Thyroid gland (tissue), 4 donors: ENCODE measurements around the gene HCFC1. TPM values are rescaled to one million over a fixed set of nuclear protein-coding genes. Genes with fewer than 3 reads are reported as not detected.

Experiments
- DNase-seq, 2 donors: peaks; one replicate each; pipeline ENCODE4 v3.0.0-alpha.2; 2019
- H3K27ac ChIP-seq, 3 donors: fragments of 200-600 bp; sonication (generic); 1 replicate in 2 of 3; 2 replicates in 1 of 3; pipeline ENCODE4 v1.5.1; 2016 to 2019; ENCODE audit warnings: mild to moderate bottlenecking in 1 of 3, moderate library complexity in 1 of 3
- H3K27me3 ChIP-seq: fragments of 200-600 bp; sonication (generic); one replicate; pipeline ENCODE4 v1.5.1; 2019
- H3K36me3 ChIP-seq, 2 donors: fragments of 200-600 bp; sonication (generic); one replicate each; pipeline ENCODE4 v1.5.1; 2016 to 2019
- H3K4me1 ChIP-seq, 2 donors: fragments of 200-600 bp; sonication (generic); one replicate each; pipeline ENCODE4 v1.5.1; 2017 to 2019
- H3K4me3 ChIP-seq, 3 donors: fragments of 200-600 bp; sonication (generic); replicated peaks in 1 of 3; 1 replicate in 2 of 3; 2 replicates in 1 of 3; pipeline ENCODE4 v1.5.1; 2016; ENCODE audit warnings: mild to moderate bottlenecking in 1 of 3
- H3K9me3 ChIP-seq: fragments of 200-600 bp; sonication (generic); one replicate; pipeline ENCODE4 v1.5.1; 2017
- POLR2A ChIP-seq, 2 donors: fragments of 450-650 bp; IDR thresholded peaks; one replicate each; pipeline ENCODE4 v1.6.1; 2017; ENCODE audit warnings: antibody characterized with exemption in 2 of 2, mild to moderate bottlenecking in 2 of 2, moderate library complexity in 1 of 2
- WGBS, 2 donors: methylation state at CpG; one replicate each; pipeline ENCODE4 v1.1.5; 2017; 5-methylcytosine and 5-hydroxymethylcytosine counted together
- intact Hi-C: fragments of 100-400 bp; cut with DNase I; formaldehyde crosslinking; loops from one replicate; pipeline ENCODE4 v1.15.1; 2023
- total RNA-seq, 4 donors: library from RNA; depleted of rRNA; stranded (reverse); fragments of >200 nt; gene quantifications; one replicate each; pipeline ENCODE4 v1.2.3, GENCODE V29; 2016
- TF ChIP-seq, protein P1 (sequence below), 6 experiments: fragments of 200-600 bp in 3 of 6; fragments of 450-650 bp in 3 of 6; sonication (generic) in 3 of 6; IDR thresholded peaks; one replicate each; pipeline ENCODE4 v1.5.1; 2016 to 2019; ENCODE audit warnings: antibody characterized with exemption in 6 of 6, mild to moderate bottlenecking in 2 of 6, inconsistent platforms in 1 of 6, moderate library complexity in 1 of 6

HCFC1 gene
- total RNA-seq, 4 donors from 2014 or later = 23.5 to 119 (median 52.3) TPM

DNA sequence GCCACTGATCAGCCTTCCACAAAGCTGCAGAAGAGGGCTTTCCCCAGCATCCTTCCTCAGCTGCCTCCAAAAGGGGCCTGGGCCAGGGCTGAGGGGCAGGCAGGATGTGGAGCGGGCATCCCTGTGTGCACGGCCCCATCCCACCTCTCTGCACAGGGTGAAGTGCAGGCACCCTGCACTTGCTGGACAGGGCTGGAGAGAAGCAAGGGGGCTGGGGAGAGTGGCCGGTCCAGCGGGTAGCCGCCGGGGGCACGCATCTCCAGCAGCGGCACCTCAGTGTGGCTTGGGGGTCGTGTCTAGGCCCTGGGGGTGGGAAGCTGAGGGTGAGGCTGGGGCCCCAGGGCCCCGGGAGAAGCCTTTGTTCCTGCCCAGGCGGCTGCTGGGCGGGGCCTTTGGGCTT, 64.2 kb downstream of the HCFC1 start:
- Histone ChIP-seq H3K4me3 (no peak overlapping the region), H3K4me1 (no peaks in the 10 kb centered on the region), H3K36me3 (no peaks in the 10 kb centered on the region), H3K27ac (no peak overlapping the region), H3K27me3 (no peaks in the 10 kb centered on the region), H3K9me3 (no peaks in the 10 kb centered on the region)
- intact Hi-C loops = no loop called here
- no peak for DNase-seq
- no CpG with 5 or more reads among the region's 12 CpGs for WGBS, 2 donors
- TF ChIP-seq, protein P1, sequence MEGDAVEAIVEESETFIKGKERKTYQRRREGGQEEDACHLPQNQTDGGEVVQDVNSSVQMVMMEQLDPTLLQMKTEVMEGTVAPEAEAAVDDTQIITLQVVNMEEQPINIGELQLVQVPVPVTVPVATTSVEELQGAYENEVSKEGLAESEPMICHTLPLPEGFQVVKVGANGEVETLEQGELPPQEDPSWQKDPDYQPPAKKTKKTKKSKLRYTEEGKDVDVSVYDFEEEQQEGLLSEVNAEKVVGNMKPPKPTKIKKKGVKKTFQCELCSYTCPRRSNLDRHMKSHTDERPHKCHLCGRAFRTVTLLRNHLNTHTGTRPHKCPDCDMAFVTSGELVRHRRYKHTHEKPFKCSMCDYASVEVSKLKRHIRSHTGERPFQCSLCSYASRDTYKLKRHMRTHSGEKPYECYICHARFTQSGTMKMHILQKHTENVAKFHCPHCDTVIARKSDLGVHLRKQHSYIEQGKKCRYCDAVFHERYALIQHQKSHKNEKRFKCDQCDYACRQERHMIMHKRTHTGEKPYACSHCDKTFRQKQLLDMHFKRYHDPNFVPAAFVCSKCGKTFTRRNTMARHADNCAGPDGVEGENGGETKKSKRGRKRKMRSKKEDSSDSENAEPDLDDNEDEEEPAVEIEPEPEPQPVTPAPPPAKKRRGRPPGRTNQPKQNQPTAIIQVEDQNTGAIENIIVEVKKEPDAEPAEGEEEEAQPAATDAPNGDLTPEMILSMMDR (IDR thresholded peaks at IDR 0.05) = no peak
- no peak for TF ChIP-seq POLR2A (IDR thresholded peaks at IDR 0.05)

DNA sequence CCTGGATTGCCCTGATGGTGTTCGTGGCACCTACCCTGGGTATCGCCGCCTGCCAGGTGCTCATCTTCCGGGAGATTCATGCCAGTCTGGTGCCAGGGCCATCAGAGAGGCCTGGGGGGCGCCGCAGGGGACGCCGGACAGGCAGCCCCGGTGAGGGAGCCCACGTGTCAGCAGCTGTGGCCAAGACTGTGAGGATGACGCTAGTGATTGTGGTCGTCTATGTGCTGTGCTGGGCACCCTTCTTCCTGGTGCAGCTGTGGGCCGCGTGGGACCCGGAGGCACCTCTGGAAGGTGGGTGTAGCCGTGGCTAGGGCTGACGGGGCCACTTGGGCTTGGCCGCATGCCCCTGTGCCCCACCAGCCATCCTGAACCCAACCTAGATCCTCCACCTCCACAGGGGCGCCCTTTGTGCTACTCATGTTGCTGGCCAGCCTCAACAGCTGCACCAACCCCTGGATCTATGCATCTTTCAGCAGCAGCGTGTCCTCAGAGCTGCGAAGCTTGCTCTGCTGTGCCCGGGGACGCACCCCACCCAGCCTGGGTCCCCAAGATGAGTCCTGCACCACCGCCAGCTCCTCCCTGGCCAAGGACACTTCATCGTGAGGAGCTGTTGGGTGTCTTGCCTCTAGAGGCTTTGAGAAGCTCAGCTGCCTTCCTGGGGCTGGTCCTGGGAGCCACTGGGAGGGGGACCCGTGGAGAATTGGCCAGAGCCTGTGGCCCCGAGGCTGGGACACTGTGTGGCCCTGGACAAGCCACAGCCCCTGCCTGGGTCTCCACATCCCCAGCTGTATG, 65.3 kb downstream of the HCFC1 start:
- no peak for DNase-seq
- Histone ChIP-seq H3K9me3 (no peaks in the 10 kb centered on the region), H3K27me3 (no peaks in the 10 kb centered on the region), H3K36me3 (no peaks in the 10 kb centered on the region), H3K4me3 (no peak overlapping the region), H3K27ac (no peak overlapping the region), H3K4me1 (no peaks in the 10 kb centered on the region)
- TF ChIP-seq POLR2A (IDR thresholded peaks at IDR 0.05) = no peak
- TF ChIP-seq, protein P1 (IDR thresholded peaks at IDR 0.05) = no peak
- 100% methylated on average over 1 of the region's 27 CpGs; no CpG with 5 or more reads in 1 of the 2 donors for WGBS, 2 donors
- intact Hi-C loops = no loop called here

DNA sequence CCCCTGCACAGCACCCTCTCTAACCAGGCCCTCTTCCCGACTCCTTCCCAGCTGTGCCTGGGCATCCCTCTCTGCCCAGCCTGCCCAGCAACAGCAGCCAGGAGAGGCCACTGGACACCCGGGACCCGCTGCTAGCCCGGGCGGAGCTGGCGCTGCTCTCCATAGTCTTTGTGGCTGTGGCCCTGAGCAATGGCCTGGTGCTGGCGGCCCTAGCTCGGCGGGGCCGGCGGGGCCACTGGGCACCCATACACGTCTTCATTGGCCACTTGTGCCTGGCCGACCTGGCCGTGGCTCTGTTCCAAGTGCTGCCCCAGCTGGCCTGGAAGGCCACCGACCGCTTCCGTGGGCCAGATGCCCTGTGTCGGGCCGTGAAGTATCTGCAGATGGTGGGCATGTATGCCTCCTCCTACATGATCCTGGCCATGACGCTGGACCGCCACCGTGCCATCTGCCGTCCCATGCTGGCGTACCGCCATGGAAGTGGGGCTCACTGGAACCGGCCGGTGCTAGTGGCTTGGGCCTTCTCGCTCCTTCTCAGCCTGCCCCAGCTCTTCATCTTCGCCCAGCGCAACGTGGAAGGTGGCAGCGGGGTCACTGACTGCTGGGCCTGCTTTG, 66.0 kb downstream of the HCFC1 start:
- Histone ChIP-seq H3K4me3 (no peak overlapping the region), H3K4me1 (no peaks in the 10 kb centered on the region), H3K9me3 (no peaks in the 10 kb centered on the region), H3K27ac (no peak overlapping the region), H3K36me3 (no peaks in the 10 kb centered on the region), H3K27me3 (no peaks in the 10 kb centered on the region)
- TF ChIP-seq, protein P1 (IDR thresholded peaks at IDR 0.05) = no peak
- TF ChIP-seq POLR2A (IDR thresholded peaks at IDR 0.05) = no peak
- DNase-seq = no peak
- WGBS, 2 donors = 87 to 89% methylated on average over 9 to 13 of the region's 32 CpGs
- intact Hi-C loops = no loop called here

DNA sequence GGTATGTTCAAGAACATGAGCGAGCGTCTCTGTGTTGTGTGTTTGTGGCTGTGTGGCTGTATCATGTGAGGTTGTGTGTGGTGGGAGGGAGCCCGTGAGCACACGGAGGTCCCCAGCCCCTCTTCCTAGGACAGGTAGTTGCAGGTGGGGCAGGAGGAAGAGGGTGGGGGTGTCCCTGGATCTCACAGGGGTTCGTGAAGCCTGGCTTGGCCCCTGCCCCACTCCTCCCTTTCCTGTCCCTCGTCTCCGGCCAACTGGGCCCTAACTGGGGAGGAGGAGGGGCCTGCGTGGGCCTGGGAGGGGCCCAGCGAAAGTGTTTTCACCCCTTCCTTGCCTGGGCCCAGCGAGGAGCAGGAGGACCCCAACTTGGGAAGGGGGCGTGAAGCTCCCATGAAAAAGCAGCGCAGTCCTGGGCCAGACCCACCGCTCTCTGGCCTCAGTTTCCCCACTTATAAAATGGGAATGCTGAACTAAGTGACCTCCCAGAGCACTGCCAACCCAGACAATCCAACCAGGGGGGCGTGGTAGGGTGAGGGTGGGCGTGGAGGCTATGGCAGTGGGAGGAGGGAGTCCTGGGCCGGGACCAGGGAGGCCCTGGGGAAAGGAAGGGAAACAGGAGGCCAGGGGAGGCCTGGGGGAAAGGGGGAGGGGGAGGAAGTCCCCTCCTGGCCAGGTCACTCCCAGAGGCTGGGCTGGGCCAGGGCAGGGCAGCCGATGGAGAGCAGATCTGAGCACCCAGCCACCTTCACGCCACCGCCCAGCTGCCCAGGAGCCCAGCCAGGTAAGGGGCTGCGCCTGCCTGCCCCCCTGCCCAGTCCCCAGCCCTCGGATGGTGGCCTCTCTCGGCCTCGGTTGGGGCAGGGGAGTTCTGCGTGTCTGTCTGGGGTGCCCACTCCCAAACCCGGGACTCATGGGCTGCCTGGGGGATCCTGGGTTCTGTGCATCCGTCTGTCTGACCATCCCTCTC, 67.3 kb downstream of the HCFC1 start, which contains the start of gene AVPR2:
Gene AVPR2 (plus strand): TSS at position 683 of the 967 bp plus-strand sequence. CDS start 473 bp downstream, outside the sequence.
- no peak for DNase-seq
- TF ChIP-seq POLR2A (IDR thresholded peaks at IDR 0.05) = no peak
- TF ChIP-seq, protein P1 (IDR thresholded peaks at IDR 0.05) = no peak
- no peaks in the 10 kb centered on the region for H3K36me3 ChIP-seq
- no peak within 1 kb of the TSS for H3K4me3 ChIP-seq
- no peak within 1 kb of the TSS for H3K27ac ChIP-seq
- no peaks in the 10 kb centered on the region for H3K27me3 ChIP-seq
- WGBS, 2 donors = 46 to 65% methylated on average over 5 to 10 of the region's 26 CpGs
- H3K9me3 ChIP-seq = no peaks in the 10 kb centered on the region
- intact Hi-C loops = no loop called here
- no peaks in the 10 kb centered on the region for H3K4me1 ChIP-seq
